Loucy (cell line): ENCODE results near the gene P2RX7.

ENCODE experiments used
- H2AFZ ChIP-seq: fragments of 200-600 bp; sonication (generic); 2 replicates; pipeline ENCODE4 v1.6.0; 2016; ENCODE audit warnings: antibody characterized with exemption, mild to moderate bottlenecking, low read length, moderate library complexity
- H3F3A ChIP-seq: fragments of 200-600 bp; 2 replicates; pipeline ENCODE4 v1.6.0; 2016; ENCODE audit warnings: antibody characterized with exemption, low read depth, mild to moderate bottlenecking
- H3K27me3 ChIP-seq: fragments of 200-600 bp; sonication (generic); 2 replicates; pipeline ENCODE4 v1.6.1; 2014; ENCODE audit warnings: low read length, mild to moderate bottlenecking; ENCODE audit not compliant: insufficient read depth, poor library complexity, severe bottlenecking
- H3K36me3 ChIP-seq: fragments of 200-600 bp; sonication (generic); 2 replicates; pipeline ENCODE4 v1.6.1; 2016; ENCODE audit warnings: low read length; ENCODE audit not compliant: insufficient read depth
- H3K4me1 ChIP-seq: fragments of 200-600 bp; sonication (generic); 2 replicates; pipeline ENCODE4 v1.5.1; 2014; ENCODE audit warnings: low read length, mild to moderate bottlenecking; ENCODE audit not compliant: insufficient read depth, poor library complexity, severe bottlenecking
- H3K4me2 ChIP-seq: fragments of 200-600 bp; sonication (generic); 2 replicates; pipeline ENCODE4 v1.6.0; 2014; ENCODE audit warnings: antibody characterized with exemption, low read length, low read depth, mild to moderate bottlenecking; ENCODE audit not compliant: poor library complexity, severe bottlenecking
- H3K4me3 ChIP-seq: fragments of 200-600 bp; sonication (generic); 2 replicates; pipeline ENCODE4 v1.5.1; 2014; ENCODE audit warnings: low read length, mild to moderate bottlenecking, mixed read lengths; ENCODE audit not compliant: poor library complexity, severe bottlenecking
- H3K79me2 ChIP-seq: fragments of 200-600 bp; sonication (generic); 2 replicates; pipeline ENCODE4 v1.6.1; 2014; ENCODE audit warnings: low read length; ENCODE audit not compliant: insufficient read depth
- H3K9ac ChIP-seq: fragments of 200-600 bp; sonication (generic); 2 replicates; pipeline ENCODE4 v1.6.0; 2014; ENCODE audit warnings: mild to moderate bottlenecking, low read depth, low read length, moderate library complexity; ENCODE audit not compliant: poor library complexity, severe bottlenecking
- H3K9me2 ChIP-seq: fragments of 200-600 bp; sonication (generic); replicated peaks from 2 replicates; pipeline ENCODE4 v1.6.1; 2016; ENCODE audit warnings: low read depth, low read length, mixed read lengths
- H3K9me3 ChIP-seq: fragments of 200-600 bp; sonication (generic); 2 replicates; pipeline ENCODE4 v1.6.1; 2014; ENCODE audit warnings: mild to moderate bottlenecking, antibody characterized with exemption, low read length, low read depth; ENCODE audit not compliant: insufficient read depth
- H4K20me1 ChIP-seq: fragments of 200-600 bp; sonication (generic); 2 replicates; pipeline ENCODE4 v1.6.0; 2014; ENCODE audit warnings: antibody characterized with exemption, low read length, mild to moderate bottlenecking; ENCODE audit not compliant: insufficient read depth, poor library complexity, severe bottlenecking
- CTCF ChIP-seq: fragments of 200-600 bp; sonication (generic); conservative IDR thresholded peaks from 2 replicates; pipeline ENCODE4 v1.5.1; 2014; ENCODE audit warnings: mild to moderate bottlenecking, antibody characterized with exemption, low read length
- EZH2phosphoT487 ChIP-seq: fragments of 200-600 bp; IDR thresholded peaks from 2 replicates; pipeline ENCODE4 v1.6.1; 2018; ENCODE audit warnings: antibody characterized with exemption, mild to moderate bottlenecking, moderate library complexity, borderline replicate concordance

Gene P2RX7

GRCh38 chr12:121172145-121172544 lies 39.5 kb downstream of the P2RX7 start:
- Histone ChIP-seq H2AFZ (no peak overlapping the region), H3K9me3 (no peaks in the 10 kb centered on the region), H3F3A (no peaks in the 10 kb centered on the region), H3K9me2 (no peaks in the 10 kb centered on the region), H3K9ac (no peak overlapping the region), H3K36me3 (no peaks in the 10 kb centered on the region), H4K20me1 (no peaks in the 10 kb centered on the region), H3K79me2 (no peaks in the 10 kb centered on the region), H3K27me3 (no peaks in the 10 kb centered on the region), H3K4me3 (no peak overlapping the region), H3K4me2 (no peak overlapping the region), H3K4me1 (no peaks in the 10 kb centered on the region)
- TF ChIP-seq CTCF, result no peak
- no peak for TF ChIP-seq EZH2phosphoT487

GRCh38 chr12:121175383-121176119 lies 42.9 kb downstream of the P2RX7 start:
- no peak for TF ChIP-seq CTCF

DNA sequence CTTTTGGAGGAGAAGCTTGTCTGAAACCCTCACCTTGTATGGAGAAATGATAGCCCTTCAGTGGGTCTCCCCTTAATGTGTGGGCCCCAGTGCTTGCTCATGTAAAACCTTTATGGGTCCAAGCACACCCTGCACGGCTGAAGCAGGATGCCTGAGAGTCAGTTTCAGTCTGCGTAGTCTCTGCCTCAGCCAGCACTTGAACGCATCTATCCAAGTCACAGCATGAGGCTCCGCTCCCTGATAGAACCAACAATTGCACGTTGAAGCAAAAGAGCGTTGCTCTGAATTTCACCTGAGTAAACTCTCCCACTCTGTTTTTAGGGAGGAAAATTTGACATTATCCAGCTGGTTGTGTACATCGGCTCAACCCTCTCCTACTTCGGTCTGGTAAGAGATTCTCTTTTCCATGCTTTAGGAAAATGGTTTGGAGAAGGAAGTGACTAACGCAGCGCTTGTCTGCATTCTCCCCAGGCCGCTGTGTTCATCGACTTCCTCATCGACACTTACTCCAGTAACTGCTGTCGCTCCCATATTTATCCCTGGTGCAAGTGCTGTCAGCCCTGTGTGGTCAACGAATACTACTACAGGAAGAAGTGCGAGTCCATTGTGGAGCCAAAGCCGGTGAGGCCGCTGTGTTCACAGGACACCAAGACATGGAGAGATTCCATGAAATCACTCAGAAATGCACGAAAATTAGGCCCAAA lies 44.3 kb downstream of the P2RX7 start:
- Histone ChIP-seq H3K27me3 (no peaks in the 10 kb centered on the region), H4K20me1 (no peaks in the 10 kb centered on the region)

More at GRCh38 chr12:121175383-121176119, 42.9 kb downstream of the P2RX7 start:
- no peak overlapping the region for H2AFZ ChIP-seq
- H3K79me2 ChIP-seq, result no peaks in the 10 kb centered on the region
- H3K9me3 ChIP-seq, result no peaks in the 10 kb centered on the region
- no peak overlapping the region for H3K4me3 ChIP-seq
- no peaks in the 10 kb centered on the region for H3F3A ChIP-seq
- no peaks in the 10 kb centered on the region for H3K36me3 ChIP-seq
- H3K9me2 ChIP-seq, result no peaks in the 10 kb centered on the region
- no peaks in the 10 kb centered on the region for H3K4me1 ChIP-seq
- no peak overlapping the region for H3K9ac ChIP-seq
- H4K20me1 ChIP-seq, result no peaks in the 10 kb centered on the region
- H3K4me2 ChIP-seq, result no peak overlapping the region
- no peaks in the 10 kb centered on the region for H3K27me3 ChIP-seq

More for the DNA sequence above, 44.3 kb downstream of the P2RX7 start:
- Histone ChIP-seq H3K36me3 (no peaks in the 10 kb centered on the region), H3K9ac (no peak overlapping the region), H3K9me3 (no peaks in the 10 kb centered on the region), H3K4me1 (no peaks in the 10 kb centered on the region), H3K4me3 (no peak overlapping the region), H2AFZ (no peak overlapping the region), H3F3A (no peaks in the 10 kb centered on the region), H3K4me2 (no peak overlapping the region), H3K9me2 (no peaks in the 10 kb centered on the region), H3K79me2 (no peaks in the 10 kb centered on the region)
- TF ChIP-seq EZH2phosphoT487, result no peak
- TF ChIP-seq CTCF, result no peak
